IPS-NIHi11 (cell line): ENCODE results near the gene ADAMTS7.
"Not testable (repeated sequence)": the region's sequence is repeated elsewhere in the genome, so short reads cannot be mapped to it uniquely, and the experiment has no call there.

ENCODE experiments used
- DNase-seq: peaks from one replicate; pipeline ENCODE4 v3.0.0; 2012; ENCODE audit warnings: mixed read lengths, low spot score

The ADAMTS7 gene

GRCh38 chr15:78779176-78779785, 32.0 kb downstream of the ADAMTS7 start:
- DNase-seq = not testable (repeated sequence)

GRCh38 chr15:78778422-78778821, 32.8 kb downstream of the ADAMTS7 start:
- DNase-seq = no peak

DNA sequence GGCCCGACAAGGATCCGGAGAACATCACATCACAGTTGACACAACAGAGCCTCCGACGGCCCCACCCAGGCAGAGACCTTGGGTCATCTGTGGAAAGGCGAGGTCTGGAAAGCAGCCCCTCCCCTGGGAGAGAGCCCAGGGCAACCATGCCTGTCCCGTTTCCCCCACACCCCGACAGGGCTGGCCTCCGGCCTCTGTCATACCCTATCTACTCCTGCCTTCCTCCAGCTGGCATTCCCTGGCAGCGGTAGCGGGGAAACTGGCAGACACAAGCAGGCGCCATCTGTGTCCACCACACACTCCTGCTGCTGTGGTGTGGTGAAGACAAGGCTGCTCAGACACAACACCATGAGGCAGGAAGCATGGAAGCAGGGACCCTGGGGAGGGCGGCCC, 33.3 kb downstream of the ADAMTS7 start:
- not testable (repeated sequence) for DNase-seq

GRCh38 chr15:78777290-78777952, 33.8 kb downstream of the ADAMTS7 start:
- DNase-seq = not testable (repeated sequence)

- not testable (repeated sequence) for DNase-seq
These were observed 35.0 kb downstream of the ADAMTS7 start for GRCh38 chr15:78776046-78776925.

DNA sequence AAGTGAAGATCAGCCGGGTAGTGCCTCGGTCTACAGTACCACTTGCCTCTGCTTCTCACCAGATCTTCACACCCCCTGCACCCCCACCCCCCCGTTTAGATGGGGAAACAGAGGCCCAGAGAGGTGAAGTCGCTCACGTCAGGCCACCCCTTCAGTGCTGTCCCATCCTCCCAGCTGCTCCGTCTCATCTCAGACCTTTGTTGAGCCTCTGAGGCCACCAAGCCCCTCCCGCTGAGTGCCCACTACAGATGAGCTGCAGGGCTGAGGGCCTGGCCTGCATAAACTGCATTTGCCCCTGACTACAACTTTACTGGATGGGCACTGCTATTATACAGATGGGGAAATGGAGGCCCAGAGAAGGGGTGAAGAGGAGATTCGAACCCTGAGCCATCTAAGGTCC, 35.8 kb downstream of the ADAMTS7 start:
- DNase-seq = no peak

- DNase-seq = not testable (repeated sequence)
These were observed 36.7 kb downstream of the ADAMTS7 start for GRCh38 chr15:78774451-78774990.

DNA sequence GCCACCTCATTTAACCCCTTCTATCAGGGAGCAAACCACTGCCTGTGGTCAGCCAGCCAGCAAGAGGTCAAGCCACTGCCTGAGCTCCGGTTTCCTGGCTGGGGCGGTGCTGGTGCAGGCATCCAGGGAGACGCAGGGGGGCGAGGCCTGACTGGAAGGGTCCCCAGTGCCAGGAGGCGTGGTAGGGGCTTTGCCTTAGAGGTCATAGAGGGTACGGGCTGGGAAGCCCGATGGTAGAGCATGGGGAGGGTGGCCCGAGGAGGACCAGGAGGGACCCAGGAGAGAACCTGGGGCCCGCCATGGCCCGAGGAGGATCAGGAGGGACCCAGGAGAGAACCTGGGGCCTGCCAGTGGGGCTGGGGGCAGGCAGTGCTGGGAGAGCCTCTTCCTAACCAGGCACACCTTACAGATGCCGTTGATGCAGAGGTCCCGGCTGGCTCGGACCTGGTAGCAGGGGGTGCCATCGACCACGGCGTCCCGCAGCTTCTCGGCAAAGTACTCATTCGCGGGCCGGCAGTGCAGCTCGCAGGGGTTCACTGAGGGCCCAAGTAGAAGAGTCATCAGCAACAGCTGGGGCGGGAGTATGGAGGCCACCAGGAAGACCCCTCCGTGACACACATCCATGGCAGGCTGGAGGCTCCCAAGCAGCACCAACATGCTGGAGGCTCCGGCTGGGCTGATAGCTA, 37.4 kb downstream of the ADAMTS7 start:
- not testable (repeated sequence) for DNase-seq

GRCh38 chr15:78772738-78773137, 38.5 kb downstream of the ADAMTS7 start:
- no peak for DNase-seq

DNA sequence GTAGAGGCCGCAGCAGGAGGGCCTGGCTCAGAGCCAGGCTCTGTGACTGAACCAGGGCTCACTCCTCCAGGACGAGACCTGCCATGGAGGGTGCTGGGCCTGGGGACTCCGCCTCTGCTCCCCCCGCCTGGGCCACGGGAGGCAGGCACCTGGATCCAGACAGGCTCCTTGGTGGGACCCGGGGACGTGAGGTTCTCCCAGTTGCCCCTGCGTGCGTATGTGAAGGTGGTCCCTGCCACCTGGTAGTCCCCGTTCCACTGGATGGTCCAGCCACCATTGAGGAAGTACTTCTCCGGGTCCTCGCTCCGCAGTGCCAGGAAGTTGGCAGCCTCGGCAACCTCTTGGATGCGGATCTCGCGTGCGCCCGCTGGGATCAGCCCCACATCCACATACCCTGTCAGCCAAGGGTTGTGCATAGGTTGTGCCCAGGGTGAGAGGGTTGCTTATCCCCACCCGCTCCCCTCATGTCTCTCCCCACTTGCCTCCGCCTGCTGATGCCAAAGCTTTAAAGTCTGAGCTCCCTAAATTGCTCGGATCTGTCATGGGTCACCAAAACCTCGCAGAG, 39.7 kb downstream of the ADAMTS7 start:
- not testable (repeated sequence) for DNase-seq

- not testable (repeated sequence) for DNase-seq
These were observed 40.2 kb downstream of the ADAMTS7 start for GRCh38 chr15:78771020-78771419.

DNA sequence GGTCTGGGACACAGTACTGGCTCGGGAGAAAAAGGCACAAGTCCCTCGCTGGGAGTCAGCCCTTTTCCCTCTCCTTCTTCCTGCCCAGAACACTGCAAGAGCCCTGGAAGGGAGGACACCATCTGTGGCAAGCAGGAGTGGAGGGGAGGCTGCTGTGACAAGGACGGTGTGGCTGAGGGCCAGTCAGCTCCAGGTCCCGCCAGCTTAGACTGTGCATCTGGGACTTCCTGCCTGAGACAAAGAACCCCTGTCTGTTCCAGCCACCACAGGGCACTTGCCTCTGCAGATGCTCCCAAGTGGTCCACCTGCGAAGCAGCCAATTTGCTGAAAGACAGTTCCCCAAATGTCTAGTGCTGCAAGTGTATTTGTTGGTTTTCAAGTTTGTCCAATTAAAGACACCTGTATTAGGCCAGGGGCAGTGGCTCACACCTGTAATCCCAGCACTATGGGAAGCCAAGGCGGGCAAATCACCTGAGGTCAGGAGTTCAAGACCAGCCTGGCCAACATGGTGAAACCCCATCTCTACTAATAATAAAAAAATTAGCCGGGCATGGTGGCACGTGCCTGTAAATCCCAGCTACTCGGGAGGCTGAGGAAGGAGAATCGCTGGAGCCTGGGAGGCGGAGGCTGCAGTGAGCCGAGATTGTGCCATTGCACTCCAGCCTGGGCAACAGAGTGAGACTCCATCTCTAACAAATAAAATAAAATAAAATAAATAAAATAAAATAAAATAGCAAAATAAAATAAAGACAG, 41.6 kb downstream of the ADAMTS7 start:
- not testable (repeated sequence) for DNase-seq

GRCh38 chr15:78768531-78769408, 42.5 kb downstream of the ADAMTS7 start:
- DNase-seq = no peak

DNA sequence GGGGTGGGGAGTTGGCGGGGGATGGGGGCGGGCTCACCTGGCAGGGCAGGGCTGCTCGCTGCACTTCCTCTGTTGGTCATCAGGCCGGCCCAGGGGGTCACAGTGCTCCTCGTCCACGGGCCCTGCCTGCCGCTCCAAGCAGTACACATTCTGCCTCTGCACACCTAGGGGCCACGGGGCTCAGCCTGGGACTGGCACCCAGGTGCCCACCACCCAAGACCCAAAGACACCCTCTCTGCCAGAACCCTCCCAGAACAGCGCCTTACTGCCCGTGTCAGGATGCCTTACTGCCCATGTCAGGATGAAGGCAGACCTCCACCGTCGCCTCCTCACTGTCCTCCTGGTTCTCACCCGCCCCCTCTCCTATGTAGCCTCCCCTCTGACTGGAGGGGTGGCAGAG, 43.2 kb downstream of the ADAMTS7 start:
- DNase-seq = no peak

GRCh38 chr15:78767331-78767951, 43.8 kb downstream of the ADAMTS7 start:
- no peak for DNase-seq

- DNase-seq = not testable (repeated sequence)
These were observed 44.6 kb downstream of the ADAMTS7 start for GRCh38 chr15:78766641-78767071.

- DNase-seq = no peak
These were observed 45.2 kb downstream of the ADAMTS7 start for GRCh38 chr15:78766041-78766440.

GRCh38 chr15:78765154-78765860, 46.0 kb downstream of the ADAMTS7 start:
- DNase-seq = not testable (repeated sequence)
